Panc1 (cell line): Measurements from ENCODE around the gene SLC36A3.

Experiments
- CTCF ChIP-seq: fragments of 450-650 bp; IDR thresholded peaks from 2 replicates; pipeline ENCODE4 v1.5.1; 2017; ENCODE audit warnings: mild to moderate bottlenecking
- TF ChIP-seq, protein P1 (sequence below), 2 experiments: IDR thresholded peaks; 2 replicates each; pipeline ENCODE4 v1.6.1; 2011 to 2012; ENCODE audit warnings: low read depth in 2 of 2, control low read depth in 1 of 2, low read length in 1 of 2, mild to moderate bottlenecking in 1 of 2, moderate library complexity in 1 of 2; ENCODE audit not compliant: insufficient read depth in 1 of 2

GRCh38 chr5:151254556-151254955 is 49.0 kb downstream of the SLC36A3 start:
- TF ChIP-seq CTCF = no peak
- TF ChIP-seq, protein P1, sequence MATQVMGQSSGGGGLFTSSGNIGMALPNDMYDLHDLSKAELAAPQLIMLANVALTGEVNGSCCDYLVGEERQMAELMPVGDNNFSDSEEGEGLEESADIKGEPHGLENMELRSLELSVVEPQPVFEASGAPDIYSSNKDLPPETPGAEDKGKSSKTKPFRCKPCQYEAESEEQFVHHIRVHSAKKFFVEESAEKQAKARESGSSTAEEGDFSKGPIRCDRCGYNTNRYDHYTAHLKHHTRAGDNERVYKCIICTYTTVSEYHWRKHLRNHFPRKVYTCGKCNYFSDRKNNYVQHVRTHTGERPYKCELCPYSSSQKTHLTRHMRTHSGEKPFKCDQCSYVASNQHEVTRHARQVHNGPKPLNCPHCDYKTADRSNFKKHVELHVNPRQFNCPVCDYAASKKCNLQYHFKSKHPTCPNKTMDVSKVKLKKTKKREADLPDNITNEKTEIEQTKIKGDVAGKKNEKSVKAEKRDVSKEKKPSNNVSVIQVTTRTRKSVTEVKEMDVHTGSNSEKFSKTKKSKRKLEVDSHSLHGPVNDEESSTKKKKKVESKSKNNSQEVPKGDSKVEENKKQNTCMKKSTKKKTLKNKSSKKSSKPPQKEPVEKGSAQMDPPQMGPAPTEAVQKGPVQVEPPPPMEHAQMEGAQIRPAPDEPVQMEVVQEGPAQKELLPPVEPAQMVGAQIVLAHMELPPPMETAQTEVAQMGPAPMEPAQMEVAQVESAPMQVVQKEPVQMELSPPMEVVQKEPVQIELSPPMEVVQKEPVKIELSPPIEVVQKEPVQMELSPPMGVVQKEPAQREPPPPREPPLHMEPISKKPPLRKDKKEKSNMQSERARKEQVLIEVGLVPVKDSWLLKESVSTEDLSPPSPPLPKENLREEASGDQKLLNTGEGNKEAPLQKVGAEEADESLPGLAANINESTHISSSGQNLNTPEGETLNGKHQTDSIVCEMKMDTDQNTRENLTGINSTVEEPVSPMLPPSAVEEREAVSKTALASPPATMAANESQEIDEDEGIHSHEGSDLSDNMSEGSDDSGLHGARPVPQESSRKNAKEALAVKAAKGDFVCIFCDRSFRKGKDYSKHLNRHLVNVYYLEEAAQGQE (IDR thresholded peaks at IDR 0.05; ENCODE audit: insufficient read depth in 1 of 2, low read depth in 2 of 2, low read length in 1 of 2) = no peak
